Gastroesophageal sphincter (tissue), 4 donors: ENCODE data around the gene PPP2R5C. TPM values are rescaled to one million over a fixed set of nuclear protein-coding genes. Genes with fewer than 3 reads are reported as not detected.

Source experiments
- ATAC-seq: fragments of 150-250 bp; one replicate; pipeline ENCODE4 v1.9.1; 2016; ENCODE audit warnings: mild to moderate bottlenecking, moderate library complexity
- H3K27ac ChIP-seq, 4 donors: fragments of 200-600 bp; sonication (generic) in 3 of 4; 1 replicate in 3 of 4; 2 replicates in 1 of 4; pipeline ENCODE4 v1.5.1; 2016 to 2019
- H3K27me3 ChIP-seq: fragments of 200-600 bp; sonication (generic); one replicate; pipeline ENCODE4 v1.5.1; 2019
- H3K36me3 ChIP-seq, 2 donors: fragments of 200-600 bp; sonication (generic); one replicate each; pipeline ENCODE4 v1.5.1; 2019; ENCODE audit warnings: control low read depth in 1 of 2
- H3K4me1 ChIP-seq, 3 donors: fragments of 200-600 bp; sonication (generic); 1 replicate in 2 of 3; 2 replicates in 1 of 3; pipeline ENCODE4 v1.5.1; 2016 to 2019; ENCODE audit warnings: control low read depth in 2 of 3
- H3K4me3 ChIP-seq, 2 donors: fragments of 200-600 bp; sonication (generic); one replicate each; pipeline ENCODE4 v1.5.1; 2019; ENCODE audit warnings: mild to moderate bottlenecking in 1 of 2, moderate library complexity in 1 of 2
- H3K9me3 ChIP-seq, 3 donors: fragments of 200-600 bp; sonication (generic); one replicate each; pipeline ENCODE4 v1.5.1; 2017 to 2019; ENCODE audit warnings: control low read depth in 2 of 3
- EP300 ChIP-seq: sonication (generic); formaldehyde crosslinking; IDR thresholded peaks from one replicate; pipeline ENCODE4 v1.6.1; 2017; ENCODE audit warnings: antibody characterized with exemption, mild to moderate bottlenecking
- POLR2A ChIP-seq, 2 donors: fragments of 450-650 bp; IDR thresholded peaks; one replicate each; pipeline ENCODE4 v1.6.1; 2017; ENCODE audit warnings: antibody characterized with exemption in 2 of 2, mild to moderate bottlenecking in 2 of 2, moderate library complexity in 1 of 2
- POLR2AphosphoS5 ChIP-seq: sonication (generic); formaldehyde crosslinking; IDR thresholded peaks from one replicate; pipeline ENCODE4 v1.6.1; 2017; ENCODE audit warnings: antibody characterized with exemption
- WGBS, 2 donors: methylation state at CpG; one replicate each; pipeline ENCODE4 v1.1.5; 2018; ENCODE audit warnings: low coverage in 1 of 2; 5-methylcytosine and 5-hydroxymethylcytosine counted together
- total RNA-seq, 4 donors: library from RNA; depleted of rRNA; stranded (reverse); fragments of >200 nt; gene quantifications; one replicate each; pipeline ENCODE4 v1.1.0, GENCODE V29; 2016
- TF ChIP-seq, protein P1 (sequence below), 4 experiments: fragments of 200-600 bp in 2 of 4; fragments of 450-650 bp in 2 of 4; sonication (generic) in 1 of 4; IDR thresholded peaks; one replicate each; pipeline ENCODE4 v1.5.1; 2017 to 2019; ENCODE audit warnings: antibody characterized with exemption in 4 of 4, mild to moderate bottlenecking in 2 of 4, moderate library complexity in 2 of 4

Gene PPP2R5C
- total RNA-seq, 4 donors from 2014 or later, result 123 to 199 (median 131) TPM

DNA sequence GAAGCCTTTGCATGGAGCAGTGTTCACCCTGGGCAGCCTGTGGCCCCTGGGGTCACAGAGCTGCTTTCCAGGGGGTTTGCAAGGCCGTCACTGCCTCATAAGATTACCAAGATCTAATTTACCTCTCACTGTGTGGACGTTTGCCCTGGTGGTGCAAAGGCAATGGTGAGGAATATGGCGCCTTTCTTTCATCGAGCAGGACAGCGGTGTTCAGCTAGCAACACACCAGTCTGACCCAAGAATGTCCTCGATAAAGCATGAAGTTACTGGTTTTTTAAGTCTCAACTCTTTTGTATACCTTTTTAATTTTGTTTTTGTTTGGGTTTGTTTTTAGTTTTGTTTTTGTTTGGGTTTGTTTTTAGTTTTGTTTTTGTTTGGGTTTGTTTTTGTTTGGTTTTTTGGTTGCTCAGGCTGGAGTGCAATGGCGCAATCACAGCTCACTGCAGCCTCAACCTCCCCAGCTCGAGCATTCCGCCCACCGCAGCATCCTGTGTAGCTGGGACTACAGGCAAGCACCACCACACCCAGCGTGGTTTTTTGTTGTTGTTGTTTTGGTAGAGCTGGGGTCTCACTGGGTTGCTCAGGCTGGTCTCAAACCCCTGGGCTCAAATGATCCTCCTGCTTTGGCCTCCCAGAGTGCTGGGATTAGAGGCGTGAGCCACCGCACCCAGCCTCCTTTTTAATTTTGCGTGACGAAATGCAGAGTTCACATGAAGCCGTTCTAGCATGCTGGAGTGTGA is 57.9 kb downstream of the PPP2R5C start:
- 88 to 97% methylated on average over 8 to 11 of the region's 16 CpGs for WGBS, 2 donors
- peaks cover 9 to 72% (median 13%) of the 10 kb centered on the region in 3 donors for H3K4me1 ChIP-seq
- H3K9me3 ChIP-seq, result no peaks in the 10 kb centered on the region
- ATAC-seq, result no peak
- no peak overlapping the region for H3K4me3 ChIP-seq
- no peaks in the 10 kb centered on the region for H3K27me3 ChIP-seq
- no peak for TF ChIP-seq EP300
- TF ChIP-seq POLR2AphosphoS5, result no peak
- no peak for TF ChIP-seq POLR2A (IDR thresholded peaks at IDR 0.05)
- TF ChIP-seq, protein P1, sequence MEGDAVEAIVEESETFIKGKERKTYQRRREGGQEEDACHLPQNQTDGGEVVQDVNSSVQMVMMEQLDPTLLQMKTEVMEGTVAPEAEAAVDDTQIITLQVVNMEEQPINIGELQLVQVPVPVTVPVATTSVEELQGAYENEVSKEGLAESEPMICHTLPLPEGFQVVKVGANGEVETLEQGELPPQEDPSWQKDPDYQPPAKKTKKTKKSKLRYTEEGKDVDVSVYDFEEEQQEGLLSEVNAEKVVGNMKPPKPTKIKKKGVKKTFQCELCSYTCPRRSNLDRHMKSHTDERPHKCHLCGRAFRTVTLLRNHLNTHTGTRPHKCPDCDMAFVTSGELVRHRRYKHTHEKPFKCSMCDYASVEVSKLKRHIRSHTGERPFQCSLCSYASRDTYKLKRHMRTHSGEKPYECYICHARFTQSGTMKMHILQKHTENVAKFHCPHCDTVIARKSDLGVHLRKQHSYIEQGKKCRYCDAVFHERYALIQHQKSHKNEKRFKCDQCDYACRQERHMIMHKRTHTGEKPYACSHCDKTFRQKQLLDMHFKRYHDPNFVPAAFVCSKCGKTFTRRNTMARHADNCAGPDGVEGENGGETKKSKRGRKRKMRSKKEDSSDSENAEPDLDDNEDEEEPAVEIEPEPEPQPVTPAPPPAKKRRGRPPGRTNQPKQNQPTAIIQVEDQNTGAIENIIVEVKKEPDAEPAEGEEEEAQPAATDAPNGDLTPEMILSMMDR (IDR thresholded peaks at IDR 0.05), result no peak
- H3K36me3 ChIP-seq, result no peaks in the 10 kb centered on the region
- peak overlapping the region in 2 of 4 donors; percentile 14 to 22 for H3K27ac ChIP-seq

DNA sequence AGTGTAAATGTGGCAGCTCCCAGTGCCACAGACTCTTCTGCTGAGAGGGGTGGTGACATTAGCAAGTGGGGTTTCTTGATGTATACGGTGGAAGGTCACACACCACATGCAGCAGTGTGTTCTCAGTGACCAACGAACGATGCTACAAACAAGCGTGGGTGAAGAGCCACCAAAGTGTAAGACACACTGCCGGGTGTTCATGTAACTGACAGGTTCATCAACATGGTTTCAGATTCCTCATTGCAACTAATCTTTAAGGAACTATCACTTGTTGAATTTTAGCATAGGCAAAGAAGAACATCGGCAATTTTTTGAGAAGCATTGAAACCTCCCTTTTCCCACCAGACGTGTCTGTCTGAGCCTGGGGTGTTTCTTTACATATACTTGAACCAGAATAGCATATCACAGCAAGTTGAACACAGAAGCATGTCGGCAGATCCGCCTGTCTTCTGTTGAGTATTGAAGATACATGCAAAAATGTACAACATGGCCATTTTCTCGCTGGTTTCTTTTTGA is 58.8 kb downstream of the PPP2R5C start:
- TF ChIP-seq, protein P1 (IDR thresholded peaks at IDR 0.05), result no peak
- TF ChIP-seq EP300 (no peak), POLR2A (IDR thresholded peaks at IDR 0.05) (no peak), POLR2AphosphoS5 (no peak)
- Histone ChIP-seq H3K4me1 (peaks cover 13 to 72% (median 15%) of the 10 kb centered on the region in 3 donors), H3K36me3 (no peaks in the 10 kb centered on the region), H3K4me3 (no peak overlapping the region), H3K27ac (peak overlapping the region in 3 of 4 donors; percentile 3 to 34 (median 20)), H3K9me3 (no peaks in the 10 kb centered on the region), H3K27me3 (no peaks in the 10 kb centered on the region)
- 73 to 88% methylated on average over 9 to 10 of the region's 10 CpGs for WGBS, 2 donors
- ATAC-seq, result no peak

DNA sequence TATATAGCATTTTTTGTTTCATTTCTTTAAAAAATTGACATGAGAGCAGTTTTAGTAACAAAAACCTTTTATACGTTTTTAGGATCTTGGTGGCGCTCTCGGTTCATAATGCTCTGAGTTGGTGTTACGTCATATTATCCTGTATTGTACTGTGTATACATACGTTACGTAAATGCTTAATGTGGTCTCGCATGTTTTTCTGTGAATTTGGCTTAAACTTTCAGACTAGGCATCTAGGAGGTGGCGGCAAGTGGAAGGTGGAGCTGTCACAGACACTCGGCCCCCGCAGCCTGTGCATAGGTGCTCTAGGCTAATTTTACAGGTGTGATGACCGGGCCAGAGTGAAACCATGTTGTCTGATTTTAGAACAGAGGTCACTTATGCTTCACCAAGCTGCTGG is 60.0 kb downstream of the PPP2R5C start:
- H3K27ac ChIP-seq, result peak overlapping the region in 3 of 4 donors; percentile 86 to 90 (median 89)
- WGBS, 2 donors, result 83 to 89% methylated on average over 8 to 11 of the region's 11 CpGs
- H3K4me1 ChIP-seq, result peaks cover 19 to 72% (median 22%) of the 10 kb centered on the region in 3 donors
- H3K4me3 ChIP-seq, result no peak overlapping the region
- TF ChIP-seq EP300 (no peak), POLR2AphosphoS5 (no peak), POLR2A (IDR thresholded peaks at IDR 0.05) (no peak)
- TF ChIP-seq, protein P1 (IDR thresholded peaks at IDR 0.05), result no peak
- no peak for ATAC-seq
- no peaks in the 10 kb centered on the region for H3K9me3 ChIP-seq
- no peaks in the 10 kb centered on the region for H3K27me3 ChIP-seq
- H3K36me3 ChIP-seq, result no peaks in the 10 kb centered on the region

DNA sequence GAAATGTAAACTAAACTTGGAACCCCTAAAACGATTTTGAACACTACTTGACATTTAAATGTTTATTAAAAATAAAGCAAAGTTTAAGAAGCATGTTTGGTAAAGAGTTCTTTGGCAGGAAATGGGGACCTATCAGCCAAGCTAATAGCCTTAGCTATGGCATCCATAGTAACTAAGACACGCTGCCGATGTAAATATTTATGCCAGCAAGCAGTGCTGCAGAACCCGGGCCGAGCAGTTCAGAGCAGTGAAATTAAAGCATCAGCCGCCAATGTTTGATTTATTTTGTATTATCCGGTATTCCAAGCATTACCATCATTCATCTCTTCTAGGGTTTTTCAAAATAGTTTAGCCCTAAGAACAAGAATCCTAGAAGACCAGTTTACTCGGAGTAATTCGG is 61.6 kb downstream of the PPP2R5C start:
- TF ChIP-seq POLR2AphosphoS5 (no peak), EP300 (no peak), POLR2A (IDR thresholded peaks at IDR 0.05) (no peak)
- TF ChIP-seq, protein P1 (IDR thresholded peaks at IDR 0.05), result no peak
- H3K9me3 ChIP-seq, result no peaks in the 10 kb centered on the region
- H3K27me3 ChIP-seq, result no peaks in the 10 kb centered on the region
- peaks cover 23 to 73% (median 24%) of the 10 kb centered on the region in 3 donors for H3K4me1 ChIP-seq
- H3K36me3 ChIP-seq, result no peaks in the 10 kb centered on the region
- H3K27ac ChIP-seq, result peak overlapping the region; percentile 86 to 90 (median 88)
- 2 to 13% methylated on average over 9 of the region's 9 CpGs for WGBS, 2 donors
- H3K4me3 ChIP-seq, result peak overlapping the region; percentile 35 to 48
- no peak for ATAC-seq
